ENCODE results near the gene LRSAM1. TPM values are rescaled to one million over a fixed set of nuclear protein-coding genes. Genes with fewer than 3 reads are reported as not detected.

The LRSAM1 gene
- total RNA-seq, 1 donor: 12.3 TPM

- no peaks in the 10 kb centered on the region for H3K9me3 ChIP-seq (ENCODE audit: low read depth, low read length)
- peaks cover 48% of the 10 kb centered on the region for H3K79me2 ChIP-seq (ENCODE audit: insufficient read depth, low read length)
- TF ChIP-seq, protein P1, sequence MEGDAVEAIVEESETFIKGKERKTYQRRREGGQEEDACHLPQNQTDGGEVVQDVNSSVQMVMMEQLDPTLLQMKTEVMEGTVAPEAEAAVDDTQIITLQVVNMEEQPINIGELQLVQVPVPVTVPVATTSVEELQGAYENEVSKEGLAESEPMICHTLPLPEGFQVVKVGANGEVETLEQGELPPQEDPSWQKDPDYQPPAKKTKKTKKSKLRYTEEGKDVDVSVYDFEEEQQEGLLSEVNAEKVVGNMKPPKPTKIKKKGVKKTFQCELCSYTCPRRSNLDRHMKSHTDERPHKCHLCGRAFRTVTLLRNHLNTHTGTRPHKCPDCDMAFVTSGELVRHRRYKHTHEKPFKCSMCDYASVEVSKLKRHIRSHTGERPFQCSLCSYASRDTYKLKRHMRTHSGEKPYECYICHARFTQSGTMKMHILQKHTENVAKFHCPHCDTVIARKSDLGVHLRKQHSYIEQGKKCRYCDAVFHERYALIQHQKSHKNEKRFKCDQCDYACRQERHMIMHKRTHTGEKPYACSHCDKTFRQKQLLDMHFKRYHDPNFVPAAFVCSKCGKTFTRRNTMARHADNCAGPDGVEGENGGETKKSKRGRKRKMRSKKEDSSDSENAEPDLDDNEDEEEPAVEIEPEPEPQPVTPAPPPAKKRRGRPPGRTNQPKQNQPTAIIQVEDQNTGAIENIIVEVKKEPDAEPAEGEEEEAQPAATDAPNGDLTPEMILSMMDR (IDR thresholded peaks at IDR 0.05; ENCODE audit: extremely low read depth, low read depth, low read length): no peak
- H3K36me3 ChIP-seq (ENCODE audit: insufficient read depth, low read length): peaks cover 39% of the 10 kb centered on the region
- H2AFZ ChIP-seq (ENCODE audit: low read length): peak overlapping the region; percentile 96
- DNase-seq (ENCODE audit: insufficient read length, low spot score, missing footprints): peak; percentile 97
- H3K27ac ChIP-seq (ENCODE audit: low read depth, low read length): peak overlapping the region; percentile 92
- H4K20me1 ChIP-seq (ENCODE audit: insufficient read depth, low read length): peaks cover 40% of the 10 kb centered on the region
- H3K27me3 ChIP-seq (ENCODE audit: insufficient read depth, low read length): no peaks in the 10 kb centered on the region
- H3K4me1 ChIP-seq (ENCODE audit: insufficient read depth, low read length): peaks cover 34% of the 10 kb centered on the region
- H3K4me3 ChIP-seq (ENCODE audit: insufficient read depth, low read length): peak overlapping the region; percentile 95
- peak overlapping the region; percentile 96 for H3K4me2 ChIP-seq (ENCODE audit: insufficient read depth, low read length)
Measured at GRCh38 chr9:127451858-127452656, 747 bp downstream of the LRSAM1 start.

- TF ChIP-seq, protein P1 (IDR thresholded peaks at IDR 0.05; ENCODE audit: extremely low read depth, low read depth, low read length): no peak
- H2AFZ ChIP-seq (ENCODE audit: low read length): no peak overlapping the region
- peak overlapping the region; percentile 96 for H3K4me2 ChIP-seq (ENCODE audit: insufficient read depth, low read length)
- no peak overlapping the region for H3K27ac ChIP-seq (ENCODE audit: low read depth, low read length)
- H3K4me3 ChIP-seq (ENCODE audit: insufficient read depth, low read length): peak overlapping the region; percentile 95
- H3K4me1 ChIP-seq (ENCODE audit: insufficient read depth, low read length): peaks cover 34% of the 10 kb centered on the region
- H4K20me1 ChIP-seq (ENCODE audit: insufficient read depth, low read length): peaks cover 34% of the 10 kb centered on the region
- no peaks in the 10 kb centered on the region for H3K27me3 ChIP-seq (ENCODE audit: insufficient read depth, low read length)
- peaks cover 48% of the 10 kb centered on the region for H3K79me2 ChIP-seq (ENCODE audit: insufficient read depth, low read length)
- no peaks in the 10 kb centered on the region for H3K9me3 ChIP-seq (ENCODE audit: low read depth, low read length)
- peak; percentile 72 for DNase-seq (ENCODE audit: insufficient read length, low spot score, missing footprints)
- peaks cover 39% of the 10 kb centered on the region for H3K36me3 ChIP-seq (ENCODE audit: insufficient read depth, low read length)
Measured at GRCh38 chr9:127452691-127453090, 1.4 kb downstream of the LRSAM1 start.

DNA sequence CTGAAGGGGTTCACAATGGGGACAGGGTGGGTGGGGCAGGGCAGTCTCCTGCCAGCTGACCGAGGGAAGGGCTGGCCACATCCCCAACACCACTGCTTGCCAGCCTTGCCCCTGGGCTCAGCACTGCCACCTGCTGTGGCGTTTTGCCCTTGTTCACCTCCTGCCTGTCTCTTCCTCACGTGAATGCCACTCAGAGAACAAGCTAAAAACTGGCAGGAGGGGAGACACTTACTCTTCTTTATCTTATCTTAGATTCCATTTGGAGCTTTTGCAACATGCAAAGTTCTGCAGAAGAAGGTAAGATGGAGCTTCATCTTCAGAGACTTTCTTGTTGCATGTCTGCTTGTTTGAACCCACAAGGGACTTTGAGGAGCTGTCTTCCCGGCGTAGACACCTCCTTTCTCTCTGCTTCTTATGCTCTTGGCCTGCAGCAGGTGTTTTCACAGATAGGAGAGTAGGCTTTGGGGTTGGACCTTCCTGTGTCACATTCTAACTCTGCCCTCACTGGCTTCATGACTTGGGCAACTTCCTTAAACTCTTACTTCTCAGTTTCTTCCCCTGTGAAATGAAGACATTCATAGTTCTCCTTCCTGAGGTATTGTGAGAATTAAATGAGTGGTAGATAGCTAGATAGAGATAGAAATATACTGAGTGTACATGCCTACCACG lies 4.1 kb downstream of the LRSAM1 start:
- Histone ChIP-seq H2AFZ (ENCODE audit: low read length) (no peak overlapping the region), H3K79me2 (ENCODE audit: insufficient read depth, low read length) (peaks cover 24% of the 10 kb centered on the region), H3K4me3 (ENCODE audit: insufficient read depth, low read length) (no peak overlapping the region), H3K4me2 (ENCODE audit: insufficient read depth, low read length) (no peak overlapping the region), H3K36me3 (ENCODE audit: insufficient read depth, low read length) (peaks cover 29% of the 10 kb centered on the region), H3K27ac (ENCODE audit: low read depth, low read length) (no peak overlapping the region), H4K20me1 (ENCODE audit: insufficient read depth, low read length) (peaks cover 6% of the 10 kb centered on the region), H3K4me1 (ENCODE audit: insufficient read depth, low read length) (peaks cover 9% of the 10 kb centered on the region), H3K9me3 (ENCODE audit: low read depth, low read length) (no peaks in the 10 kb centered on the region), H3K27me3 (ENCODE audit: insufficient read depth, low read length) (no peaks in the 10 kb centered on the region)
- DNase-seq (ENCODE audit: insufficient read length, low spot score, missing footprints): peak; percentile 71
- TF ChIP-seq, protein P1 (IDR thresholded peaks at IDR 0.05; ENCODE audit: extremely low read depth, low read depth, low read length): peak; percentile 22

Data from osteoblast (primary cell).